Panc1 (cell line): Measurements from ENCODE around the gene SSNA1. TPM values are rescaled to one million over a fixed set of nuclear protein-coding genes. Genes with fewer than 3 reads are reported as not detected.

ENCODE experiments used
- ATAC-seq: fragments of 200-7000 bp; cut with Tn5 transposase; 2 replicates; pipeline ENCODE4 v1.9.1; 2020; ENCODE audit warnings: mild to moderate bottlenecking, moderate library complexity
- BruUV-seq: library from RNA; stranded (reverse); fragments of 400-500 nt; replicated peaks from 2 replicates; lab custom pipeline; 2021; lab: Mats Ljungman, UMichigan
- CTCF ChIA-PET: fragments of 300-600 bp; sonication (Branson Sonifier 250); formaldehyde crosslinking; loops from one replicate; lab custom pipeline; 2022; ENCODE audit warnings: antibody characterized with exemption; lab: Charles Lee
- POLR2A ChIA-PET: fragments of 300-600 bp; sonication (Branson Sonifier 250); formaldehyde crosslinking; loops from one replicate; lab custom pipeline; 2022; ENCODE audit warnings: antibody characterized with exemption; lab: Charles Lee
- DNase-seq: peaks from one replicate; pipeline ENCODE4 v3.0.0-alpha.2; 2010; ENCODE audit warnings: low read depth, low spot score
- H3K27ac ChIP-seq: 2 replicates; pipeline ENCODE4 v1.5.1; 2011; ENCODE audit warnings: mild to moderate bottlenecking, low read length, inconsistent platforms
- H3K27me3 ChIP-seq: fragments of 200-500 bp; sonication (Bioruptor generic); 2 replicates; pipeline ENCODE4 v1.6.0; 2014; ENCODE audit warnings: low read length, inconsistent platforms; ENCODE audit not compliant: control insufficient read depth, insufficient read depth
- H3K36me3 ChIP-seq: fragments of 200-500 bp; sonication (Bioruptor generic); 2 replicates; pipeline ENCODE4 v1.5.1; 2014; ENCODE audit warnings: inconsistent platforms, mild to moderate bottlenecking, low read length, moderate library complexity; ENCODE audit not compliant: control insufficient read depth, insufficient read depth
- H3K4me1 ChIP-seq: 2 replicates; pipeline ENCODE4 v1.5.1; 2011; ENCODE audit warnings: inconsistent platforms, mild to moderate bottlenecking, low read length, moderate library complexity; ENCODE audit not compliant: control insufficient read depth, insufficient read depth
- H3K4me3 ChIP-seq, 2 experiments: 2 replicates each; pipeline ENCODE4 v1.5.1; 2011 to 2012; ENCODE audit warnings: low read depth in 2 of 2, low read length in 2 of 2, mild to moderate bottlenecking in 2 of 2, inconsistent platforms in 1 of 2, moderate library complexity in 1 of 2
- H3K9me3 ChIP-seq: fragments of 200-500 bp; sonication (Bioruptor generic); 2 replicates; pipeline ENCODE4 v1.5.1; 2014; ENCODE audit warnings: low read depth, mild to moderate bottlenecking, inconsistent platforms, low read length, moderate library complexity; ENCODE audit not compliant: control insufficient read depth, insufficient read depth
- CTCF ChIP-seq: fragments of 450-650 bp; IDR thresholded peaks from 2 replicates; pipeline ENCODE4 v1.5.1; 2017; ENCODE audit warnings: mild to moderate bottlenecking
- POLR2AphosphoS5 ChIP-seq: IDR thresholded peaks from 2 replicates; pipeline ENCODE4 v1.6.1; 2012; ENCODE audit warnings: mild to moderate bottlenecking, low read depth, low read length, moderate library complexity
- SIN3A ChIP-seq: IDR thresholded peaks from 2 replicates; pipeline ENCODE4 v1.6.1; 2012; ENCODE audit warnings: low read depth, mild to moderate bottlenecking, low read length, moderate library complexity, borderline replicate concordance; ENCODE audit not compliant: insufficient read depth
- TCF7L2 ChIP-seq: IDR thresholded peaks from 2 replicates; pipeline ENCODE4 v1.6.1; 2011; ENCODE audit warnings: mild to moderate bottlenecking, low read depth, low read length, inconsistent platforms
- in situ Hi-C: cut with HindIII; loops from 2 replicates; pipeline ENCODE4 v1.10.0; 2016; ENCODE audit warnings: low sequenced_read_pairs, low pct_unique_long_range_greater_than_20kb
- intact Hi-C: fragments of 100-400 bp; cut with micrococcal nuclease; formaldehyde crosslinking; loops from one replicate; pipeline ENCODE4 v1.10.0; 2022; ENCODE audit not compliant: unreplicated experiment
- total RNA-seq: library from RNA; stranded (reverse); gene quantifications from one replicate; pipeline ENCODE4 v1.2.1, GENCODE V29; 2021; ENCODE audit not compliant: unreplicated experiment
- TF ChIP-seq, protein P1 (sequence below), 2 experiments: IDR thresholded peaks; 2 replicates each; pipeline ENCODE4 v1.6.1; 2011 to 2012; ENCODE audit warnings: low read depth in 2 of 2, control low read depth in 1 of 2, low read length in 1 of 2, mild to moderate bottlenecking in 1 of 2, moderate library complexity in 1 of 2; ENCODE audit not compliant: insufficient read depth in 1 of 2

SSNA1 gene
- total RNA-seq, 1 experiment from 2014 or later: 86.9 TPM

DNA sequence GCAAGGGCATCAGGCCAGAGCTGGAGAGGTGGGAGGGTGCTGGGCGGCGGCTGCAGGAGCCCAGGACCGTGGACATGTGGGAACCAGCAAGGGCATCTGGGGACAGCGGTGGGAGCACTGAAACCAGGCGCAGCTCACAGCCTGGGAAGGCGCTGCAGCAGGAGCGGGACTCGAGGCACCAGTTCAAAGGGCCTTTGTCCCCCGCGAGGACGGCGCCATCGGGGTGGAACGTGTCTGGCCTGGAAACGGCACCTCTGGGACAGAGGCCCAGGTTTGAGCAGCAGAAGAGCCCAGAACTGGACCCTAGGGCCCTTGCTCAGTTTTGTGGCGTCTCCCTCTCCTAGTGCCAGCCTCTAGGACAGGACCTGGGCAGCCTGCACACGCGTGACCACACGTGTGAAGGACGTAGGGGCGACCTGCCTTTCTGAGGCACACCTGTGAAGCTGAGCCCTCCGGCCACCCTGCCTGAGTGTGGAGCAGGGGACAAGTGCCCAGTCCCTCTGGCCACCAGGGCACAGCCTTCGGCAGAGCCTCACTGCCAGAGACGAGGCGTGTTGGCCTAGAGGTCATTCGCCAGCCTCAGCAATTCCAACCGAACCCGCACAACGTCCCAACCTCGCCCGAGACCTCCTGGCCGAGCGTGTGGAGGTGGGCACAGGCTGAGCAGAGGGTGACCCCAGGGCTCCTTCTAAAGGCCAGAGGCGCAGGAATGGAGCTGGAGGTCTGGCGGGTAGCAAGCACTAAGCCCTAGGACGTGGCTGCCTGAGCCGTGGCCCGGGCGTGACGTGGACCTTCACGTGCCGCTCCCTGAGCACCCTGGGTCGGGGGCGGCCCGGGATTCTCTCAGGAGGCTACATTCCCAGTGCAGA lies 14.4 kb upstream of the SSNA1 start:
- H3K36me3 ChIP-seq: no peaks in the 10 kb centered on the region
- in situ Hi-C loops (no loop called here), intact Hi-C loops (no loop called here)
- no peaks in the 10 kb centered on the region for H3K9me3 ChIP-seq
- TF ChIP-seq, protein P1, sequence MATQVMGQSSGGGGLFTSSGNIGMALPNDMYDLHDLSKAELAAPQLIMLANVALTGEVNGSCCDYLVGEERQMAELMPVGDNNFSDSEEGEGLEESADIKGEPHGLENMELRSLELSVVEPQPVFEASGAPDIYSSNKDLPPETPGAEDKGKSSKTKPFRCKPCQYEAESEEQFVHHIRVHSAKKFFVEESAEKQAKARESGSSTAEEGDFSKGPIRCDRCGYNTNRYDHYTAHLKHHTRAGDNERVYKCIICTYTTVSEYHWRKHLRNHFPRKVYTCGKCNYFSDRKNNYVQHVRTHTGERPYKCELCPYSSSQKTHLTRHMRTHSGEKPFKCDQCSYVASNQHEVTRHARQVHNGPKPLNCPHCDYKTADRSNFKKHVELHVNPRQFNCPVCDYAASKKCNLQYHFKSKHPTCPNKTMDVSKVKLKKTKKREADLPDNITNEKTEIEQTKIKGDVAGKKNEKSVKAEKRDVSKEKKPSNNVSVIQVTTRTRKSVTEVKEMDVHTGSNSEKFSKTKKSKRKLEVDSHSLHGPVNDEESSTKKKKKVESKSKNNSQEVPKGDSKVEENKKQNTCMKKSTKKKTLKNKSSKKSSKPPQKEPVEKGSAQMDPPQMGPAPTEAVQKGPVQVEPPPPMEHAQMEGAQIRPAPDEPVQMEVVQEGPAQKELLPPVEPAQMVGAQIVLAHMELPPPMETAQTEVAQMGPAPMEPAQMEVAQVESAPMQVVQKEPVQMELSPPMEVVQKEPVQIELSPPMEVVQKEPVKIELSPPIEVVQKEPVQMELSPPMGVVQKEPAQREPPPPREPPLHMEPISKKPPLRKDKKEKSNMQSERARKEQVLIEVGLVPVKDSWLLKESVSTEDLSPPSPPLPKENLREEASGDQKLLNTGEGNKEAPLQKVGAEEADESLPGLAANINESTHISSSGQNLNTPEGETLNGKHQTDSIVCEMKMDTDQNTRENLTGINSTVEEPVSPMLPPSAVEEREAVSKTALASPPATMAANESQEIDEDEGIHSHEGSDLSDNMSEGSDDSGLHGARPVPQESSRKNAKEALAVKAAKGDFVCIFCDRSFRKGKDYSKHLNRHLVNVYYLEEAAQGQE (IDR thresholded peaks at IDR 0.05; ENCODE audit: insufficient read depth in 1 of 2, low read depth in 2 of 2, low read length in 1 of 2): no peak
- TF ChIP-seq CTCF (no peak), SIN3A (no peak), TCF7L2 (no peak), POLR2AphosphoS5 (no peak)
- ChIA-PET CTCF (no interaction called here), POLR2A (no interaction called here)
- H3K4me3 ChIP-seq: no peak overlapping the region
- peaks cover 6% of the 10 kb centered on the region for H3K4me1 ChIP-seq
- no peak for ATAC-seq
- BruUV-seq: no TSS peak
- H3K27me3 ChIP-seq: no peaks in the 10 kb centered on the region
- no peak overlapping the region for H3K27ac ChIP-seq
- no peak for DNase-seq

- POLR2A ChIA-PET: no interaction called here
- no peak for DNase-seq
Observed at GRCh38 chr9:137174722-137175293, 13.7 kb upstream of the SSNA1 start.

More at GRCh38 chr9:137174722-137175293, 13.7 kb upstream of the SSNA1 start:
- BruUV-seq: no TSS peak
- intact Hi-C loops (no loop called here), in situ Hi-C loops (no loop called here)
- CTCF ChIA-PET: interaction anchor here (0.9 kb wide), 1 partner anchor 53 kb away, joined by 3 read pairs; the partner anchor contains the start of gene RNF224
- H3K27ac ChIP-seq: no peak overlapping the region
- no peaks in the 10 kb centered on the region for H3K36me3 ChIP-seq
- no peak overlapping the region for H3K4me3 ChIP-seq
- TF ChIP-seq, protein P1 (IDR thresholded peaks at IDR 0.05; ENCODE audit: insufficient read depth in 1 of 2, low read depth in 2 of 2, low read length in 1 of 2): no peak
- TF ChIP-seq SIN3A (no peak), POLR2AphosphoS5 (no peak), CTCF (no peak), TCF7L2 (no peak)
- no peaks in the 10 kb centered on the region for H3K27me3 ChIP-seq
- no peaks in the 10 kb centered on the region for H3K9me3 ChIP-seq
- no peak for ATAC-seq
- peaks cover 6% of the 10 kb centered on the region for H3K4me1 ChIP-seq
